Caco-2 (cell line): ENCODE data around the gene BRICD5. TPM values are rescaled to one million over a fixed set of nuclear protein-coding genes. Genes with fewer than 3 reads are reported as not detected.

Experiments used
- BruUV-seq: library from RNA; stranded (reverse); fragments of 400-500 nt; replicated peaks from 2 replicates; lab custom pipeline; 2021; lab: Mats Ljungman, UMichigan
- CTCF ChIA-PET: fragments of 300-600 bp; sonication (Branson Sonifier 250); formaldehyde crosslinking; loops from one replicate; lab custom pipeline; 2022; ENCODE audit warnings: antibody characterized with exemption; lab: Charles Lee
- POLR2A ChIA-PET: fragments of 300-600 bp; sonication (Branson Sonifier 250); formaldehyde crosslinking; loops from one replicate; lab custom pipeline; 2022; ENCODE audit warnings: antibody characterized with exemption; lab: Charles Lee
- DNase-seq, 2 experiments: peaks; one replicate each; pipeline versions ENCODE4 v3.0.0 to v3.0.0-alpha.2; 2020 to 2022
- H3K27me3 ChIP-seq: replicated peaks from 2 replicates; pipeline ENCODE4 v1.6.0; 2011; ENCODE audit warnings: low read length; ENCODE audit not compliant: control insufficient read depth, insufficient read depth
- H3K36me3 ChIP-seq: 2 replicates; pipeline ENCODE4 v1.5.1; 2011; ENCODE audit warnings: low read length; ENCODE audit not compliant: control insufficient read depth, insufficient read depth
- H3K4me1 ChIP-seq: fragments of 250-450 bp; sonication (Bioruptor Pico); 2 replicates; pipeline ENCODE4 v1.5.1; 2020; ENCODE audit warnings: mild to moderate bottlenecking
- H3K4me3 ChIP-seq: 2 replicates; pipeline ENCODE4 v1.5.1; 2011; ENCODE audit warnings: low read depth, mild to moderate bottlenecking, control low read depth, low read length
- H3K9me3 ChIP-seq: fragments of 250-450 bp; sonication (Bioruptor Pico); 2 replicates; pipeline ENCODE4 v1.5.1; 2020; ENCODE audit warnings: mild to moderate bottlenecking, moderate library complexity
- H3K27ac Mint-ChIP-seq: one replicate; pipeline ENCODE4 v1.8.0; 2022; ENCODE audit warnings: mixed read lengths; ENCODE audit not compliant: unreplicated experiment
- H3K27me3 Mint-ChIP-seq: one replicate; pipeline ENCODE4 v1.8.0; 2022; ENCODE audit warnings: mixed read lengths; ENCODE audit not compliant: insufficient read depth, unreplicated experiment
- H3K36me3 Mint-ChIP-seq: one replicate; pipeline ENCODE4 v1.8.0; 2022; ENCODE audit warnings: mild to moderate bottlenecking, mixed read lengths; ENCODE audit not compliant: insufficient read depth, unreplicated experiment
- H3K4me1 Mint-ChIP-seq: one replicate; pipeline ENCODE4 v1.8.0; 2022; ENCODE audit warnings: low read depth, mixed read lengths; ENCODE audit not compliant: unreplicated experiment
- H3K4me3 Mint-ChIP-seq: one replicate; pipeline ENCODE4 v1.8.0; 2022; ENCODE audit warnings: mild to moderate bottlenecking, moderate library complexity, mixed read lengths; ENCODE audit not compliant: unreplicated experiment
- H3K9me3 Mint-ChIP-seq: one replicate; pipeline ENCODE4 v1.8.0; 2022; ENCODE audit warnings: mixed read lengths; ENCODE audit not compliant: unreplicated experiment
- intact Hi-C: fragments of 100-400 bp; cut with micrococcal nuclease; formaldehyde crosslinking; loops from one replicate; pipeline ENCODE4 v1.10.0; 2022; ENCODE audit not compliant: unreplicated experiment
- total RNA-seq: library from RNA; stranded (reverse); gene quantifications from 2 replicates; pipeline ENCODE4 v1.2.3, GENCODE V29; 2022
- TF ChIP-seq, protein P1 (sequence below), 2 experiments: fragments of 200-600 bp in 1 of 2; IDR thresholded peaks; 1 replicate in 1 of 2; 2 replicates in 1 of 2; pipeline versions ENCODE4 v1.5.1 to v1.8.0; 2011 to 2022; ENCODE audit warnings: antibody characterized with exemption in 1 of 2, control low read depth in 1 of 2, inconsistent platforms in 1 of 2, low read depth in 1 of 2, low read length in 1 of 2, mild to moderate bottlenecking in 1 of 2, moderate library complexity in 1 of 2; ENCODE audit not compliant: insufficient read depth in 1 of 2, severe bottlenecking in 1 of 2, unreplicated experiment in 1 of 2

The BRICD5 gene
- total RNA-seq, 1 experiment from 2014 or later, result 10.0 TPM

DNA sequence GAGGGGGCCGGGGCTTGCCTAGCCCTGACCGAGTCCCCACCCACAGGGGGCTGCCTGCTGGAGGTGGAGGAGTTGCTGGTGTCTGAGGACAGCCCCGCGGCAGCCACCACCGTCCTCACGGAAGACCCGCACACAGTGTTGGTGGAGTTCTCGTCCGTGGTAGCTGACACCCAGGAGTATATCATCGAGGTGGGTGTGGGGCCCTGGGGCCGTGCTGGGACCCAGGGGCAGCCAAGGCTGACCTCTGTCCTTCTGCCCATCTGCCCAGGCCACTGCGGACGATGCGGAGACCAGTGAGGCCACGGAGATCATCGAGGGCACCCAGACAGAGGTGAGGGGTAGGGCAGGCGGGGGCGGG is 24.1 kb upstream of the BRICD5 start:
- H3K27ac Mint-ChIP-seq, result no peak overlapping the region
- no peaks in the 10 kb centered on the region for H3K9me3 Mint-ChIP-seq
- no peak overlapping the region for H3K4me3 ChIP-seq
- intact Hi-C loops, result no loop called here
- TF ChIP-seq, protein P1, sequence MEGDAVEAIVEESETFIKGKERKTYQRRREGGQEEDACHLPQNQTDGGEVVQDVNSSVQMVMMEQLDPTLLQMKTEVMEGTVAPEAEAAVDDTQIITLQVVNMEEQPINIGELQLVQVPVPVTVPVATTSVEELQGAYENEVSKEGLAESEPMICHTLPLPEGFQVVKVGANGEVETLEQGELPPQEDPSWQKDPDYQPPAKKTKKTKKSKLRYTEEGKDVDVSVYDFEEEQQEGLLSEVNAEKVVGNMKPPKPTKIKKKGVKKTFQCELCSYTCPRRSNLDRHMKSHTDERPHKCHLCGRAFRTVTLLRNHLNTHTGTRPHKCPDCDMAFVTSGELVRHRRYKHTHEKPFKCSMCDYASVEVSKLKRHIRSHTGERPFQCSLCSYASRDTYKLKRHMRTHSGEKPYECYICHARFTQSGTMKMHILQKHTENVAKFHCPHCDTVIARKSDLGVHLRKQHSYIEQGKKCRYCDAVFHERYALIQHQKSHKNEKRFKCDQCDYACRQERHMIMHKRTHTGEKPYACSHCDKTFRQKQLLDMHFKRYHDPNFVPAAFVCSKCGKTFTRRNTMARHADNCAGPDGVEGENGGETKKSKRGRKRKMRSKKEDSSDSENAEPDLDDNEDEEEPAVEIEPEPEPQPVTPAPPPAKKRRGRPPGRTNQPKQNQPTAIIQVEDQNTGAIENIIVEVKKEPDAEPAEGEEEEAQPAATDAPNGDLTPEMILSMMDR (IDR thresholded peaks at IDR 0.05; ENCODE audit: insufficient read depth in 1 of 2, low read depth in 1 of 2, low read length in 1 of 2, severe bottlenecking in 1 of 2, unreplicated experiment in 1 of 2), result no peak
- no peak overlapping the region for H3K4me3 Mint-ChIP-seq
- ChIA-PET CTCF (no interaction called here), POLR2A (no interaction called here)
- peaks cover 8% of the 10 kb centered on the region; the same call in 1 of the 2 replicates for H3K4me1 ChIP-seq
- H3K27me3 ChIP-seq, result no peaks in the 10 kb centered on the region
- peaks cover 49% of the 10 kb centered on the region for H3K36me3 Mint-ChIP-seq
- H3K4me1 Mint-ChIP-seq, result no peaks in the 10 kb centered on the region
- no peaks in the 10 kb centered on the region for H3K27me3 Mint-ChIP-seq
- no peaks in the 10 kb centered on the region for H3K36me3 ChIP-seq
- no peak for DNase-seq
- H3K9me3 ChIP-seq, result no peaks in the 10 kb centered on the region
- no TSS peak for BruUV-seq

- H3K27ac Mint-ChIP-seq, result no peak overlapping the region
- CTCF ChIA-PET, result no interaction called here
Observed at GRCh38 chr16:2233872-2234812, 23.5 kb upstream of the BRICD5 start.

DNA sequence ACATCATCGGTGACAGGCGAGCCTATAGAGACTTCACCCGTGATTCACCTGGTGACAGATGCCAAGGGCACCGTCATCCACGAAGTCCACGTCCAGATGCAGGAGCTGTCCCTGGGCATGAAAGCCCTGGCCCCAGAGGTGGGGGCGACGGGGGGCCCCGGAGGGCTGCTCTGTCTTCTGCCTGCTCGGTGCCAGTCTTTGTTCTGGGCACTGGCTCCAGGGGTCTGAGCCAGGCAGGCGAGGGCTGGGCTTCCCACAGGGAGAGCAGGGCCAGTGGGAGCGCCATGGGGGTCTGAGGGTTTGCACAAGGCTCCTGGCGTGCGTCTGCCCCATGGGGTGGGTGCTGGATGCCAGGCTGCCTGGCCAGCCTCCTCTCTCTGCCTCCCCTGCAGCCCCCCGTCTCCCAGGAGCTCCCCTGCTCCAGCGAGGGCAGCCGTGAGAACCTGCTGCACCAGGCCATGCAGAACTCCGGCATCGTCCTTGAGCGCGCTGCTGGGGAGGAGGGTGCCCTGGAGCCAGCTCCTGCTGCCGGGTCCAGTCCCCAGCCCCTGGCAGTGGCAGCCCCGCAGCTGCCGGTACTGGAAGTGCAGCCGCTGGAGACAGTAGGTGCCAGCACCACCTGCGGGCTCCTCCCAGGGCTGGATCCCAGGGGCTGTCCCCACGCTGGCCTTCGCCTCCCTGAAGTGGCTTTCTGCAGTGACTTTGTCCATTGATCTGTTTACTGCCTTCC is 22.5 kb upstream of the BRICD5 start:
- intact Hi-C loops, result no loop called here
- Mint-ChIP-seq H3K9me3 (no peaks in the 10 kb centered on the region), H3K4me1 (no peaks in the 10 kb centered on the region), H3K4me3 (no peak overlapping the region), H3K27ac (no peak overlapping the region), H3K27me3 (no peaks in the 10 kb centered on the region), H3K36me3 (peaks cover 36% of the 10 kb centered on the region)
- H3K9me3 ChIP-seq, result no peaks in the 10 kb centered on the region
- ChIA-PET POLR2A (no interaction called here), CTCF (no interaction called here)
- DNase-seq, result no peak
- TF ChIP-seq, protein P1 (IDR thresholded peaks at IDR 0.05; ENCODE audit: insufficient read depth in 1 of 2, low read depth in 1 of 2, low read length in 1 of 2, severe bottlenecking in 1 of 2, unreplicated experiment in 1 of 2), result no peak
- no peak overlapping the region for H3K4me3 ChIP-seq
- peaks cover 8% of the 10 kb centered on the region; the same call in 1 of the 2 replicates for H3K4me1 ChIP-seq
- BruUV-seq, result no TSS peak
- no peaks in the 10 kb centered on the region; the same call in 1 of the 2 replicates for H3K36me3 ChIP-seq
- no peaks in the 10 kb centered on the region for H3K27me3 ChIP-seq

More at GRCh38 chr16:2233872-2234812, 23.5 kb upstream of the BRICD5 start:
- no TSS peak for BruUV-seq
- no peak for DNase-seq
- no peaks in the 10 kb centered on the region for H3K9me3 ChIP-seq
- Mint-ChIP-seq H3K36me3 (peaks cover 46% of the 10 kb centered on the region), H3K4me1 (no peaks in the 10 kb centered on the region), H3K27me3 (no peaks in the 10 kb centered on the region), H3K9me3 (no peaks in the 10 kb centered on the region), H3K4me3 (no peak overlapping the region)
- POLR2A ChIA-PET, result no interaction called here
- TF ChIP-seq, protein P1 (IDR thresholded peaks at IDR 0.05; ENCODE audit: insufficient read depth in 1 of 2, low read depth in 1 of 2, low read length in 1 of 2, severe bottlenecking in 1 of 2, unreplicated experiment in 1 of 2), result no peak
- intact Hi-C loops, result no loop called here
- no peak overlapping the region for H3K4me3 ChIP-seq
- no peaks in the 10 kb centered on the region for H3K36me3 ChIP-seq
- peaks cover 8% of the 10 kb centered on the region; the same call in 1 of the 2 replicates for H3K4me1 ChIP-seq
- H3K27me3 ChIP-seq, result no peaks in the 10 kb centered on the region
